ENCODE results near the gene GATAD1. TPM values are rescaled to one million over a fixed set of nuclear protein-coding genes. Genes with fewer than 3 reads are reported as not detected.

GATAD1 gene
- total and polyA plus RNA-seq, 2 donors from 2014 or later, result 17.5 to 35.8 TPM

GRCh38 chr7:92448205-92448747 is 994 bp downstream of the GATAD1 start:
- H3K27ac ChIP-seq (ENCODE audit: low read depth in 2 of 2, low read length in 2 of 2), result peak overlapping the region; percentile 87 to 93
- FAIRE-seq (no peak), DNase-seq (peak in 4 of 5 donors; percentile 49 to 81 (median 69))
- H3K4me1 ChIP-seq (ENCODE audit: control insufficient read depth in 2 of 3, insufficient read depth in 2 of 3, low read depth in 1 of 3, low read length in 3 of 3), result peaks cover 0 to 4% (median 0%) of the 10 kb centered on the region in 3 donors
- peak overlapping the region; percentile 73 to 90 (median 86) for H3K4me3 ChIP-seq (ENCODE audit: low read length in 3 of 3)
- H3K27me3 ChIP-seq (ENCODE audit: control insufficient read depth, insufficient read depth, low read length), result no peaks in the 10 kb centered on the region
- H3K9me3 ChIP-seq (ENCODE audit: control insufficient read depth in 2 of 3, insufficient read depth in 1 of 3, low read length in 3 of 3), result no peaks in the 10 kb centered on the region
- peak overlapping the region; percentile 76 to 84 (median 77) for H3K9ac ChIP-seq (ENCODE audit: low read length in 3 of 3)
- intact Hi-C loops (cut with DNase I), result no loop called here
- peaks cover 17 to 29% (median 18%) of the 10 kb centered on the region in 3 donors for H3K36me3 ChIP-seq (ENCODE audit: control insufficient read depth in 2 of 3, insufficient read depth in 3 of 3, low read length in 3 of 3)
- peak; percentile 39 for TF ChIP-seq CTCF (IDR thresholded peaks at IDR 0.05; ENCODE audit: borderline replicate concordance, extremely low read depth, insufficient read depth)

GRCh38 chr7:92451645-92452044 is 4.4 kb downstream of the GATAD1 start:
- FAIRE-seq, result no peak
- intact Hi-C loops (cut with DNase I), result no loop called here
- H3K27ac ChIP-seq (ENCODE audit: low read depth in 2 of 2, low read length in 2 of 2), result no peak overlapping the region
- no peaks in the 10 kb centered on the region for H3K9me3 ChIP-seq (ENCODE audit: control insufficient read depth in 2 of 3, insufficient read depth in 1 of 3, low read length in 3 of 3)
- H3K9ac ChIP-seq (ENCODE audit: low read length in 3 of 3), result no peak overlapping the region
- DNase-seq, result no peak
- peaks cover 26 to 47% (median 36%) of the 10 kb centered on the region in 3 donors for H3K36me3 ChIP-seq (ENCODE audit: control insufficient read depth in 2 of 3, insufficient read depth in 3 of 3, low read length in 3 of 3)
- peaks cover 0 to 4% (median 0%) of the 10 kb centered on the region in 3 donors for H3K4me1 ChIP-seq (ENCODE audit: control insufficient read depth in 2 of 3, insufficient read depth in 2 of 3, low read depth in 1 of 3, low read length in 3 of 3)
- no peak overlapping the region for H3K4me3 ChIP-seq (ENCODE audit: low read length in 3 of 3)
- no peaks in the 10 kb centered on the region for H3K27me3 ChIP-seq (ENCODE audit: control insufficient read depth, insufficient read depth, low read length)
- no peak for TF ChIP-seq CTCF (IDR thresholded peaks at IDR 0.05; ENCODE audit: borderline replicate concordance, extremely low read depth, insufficient read depth)

- intact Hi-C loops (cut with DNase I), result no loop called here
- no peak for FAIRE-seq
- H3K27ac ChIP-seq (ENCODE audit: low read depth in 2 of 2, low read length in 2 of 2), result no peak overlapping the region
- no peak for DNase-seq
- H3K36me3 ChIP-seq (ENCODE audit: control insufficient read depth in 2 of 3, insufficient read depth in 3 of 3, low read length in 3 of 3), result peaks cover 12 to 38% (median 34%) of the 10 kb centered on the region in 3 donors
- no peaks in the 10 kb centered on the region for H3K4me1 ChIP-seq (ENCODE audit: control insufficient read depth in 2 of 3, insufficient read depth in 2 of 3, low read depth in 1 of 3, low read length in 3 of 3)
- no peak overlapping the region for H3K9ac ChIP-seq (ENCODE audit: low read length in 3 of 3)
- no peak overlapping the region for H3K4me3 ChIP-seq (ENCODE audit: low read length in 3 of 3)
- no peak for TF ChIP-seq CTCF (IDR thresholded peaks at IDR 0.05; ENCODE audit: borderline replicate concordance, extremely low read depth, insufficient read depth)
- H3K27me3 ChIP-seq (ENCODE audit: control insufficient read depth, insufficient read depth, low read length), result no peaks in the 10 kb centered on the region
- no peaks in the 10 kb centered on the region for H3K9me3 ChIP-seq (ENCODE audit: control insufficient read depth in 2 of 3, insufficient read depth in 1 of 3, low read length in 3 of 3)
Observed at GRCh38 chr7:92456236-92456635, 9.0 kb downstream of the GATAD1 start.

GRCh38 chr7:92460109-92460508 is 12.8 kb downstream of the GATAD1 start:
- DNase-seq (no peak), FAIRE-seq (no peak)
- no peak for TF ChIP-seq CTCF (IDR thresholded peaks at IDR 0.05; ENCODE audit: borderline replicate concordance, extremely low read depth, insufficient read depth)
- Histone ChIP-seq H3K27ac (ENCODE audit: low read depth in 2 of 2, low read length in 2 of 2) (no peak overlapping the region), H3K36me3 (ENCODE audit: control insufficient read depth in 2 of 3, insufficient read depth in 3 of 3, low read length in 3 of 3) (peaks cover 8 to 15% (median 9%) of the 10 kb centered on the region in 3 donors), H3K9ac (ENCODE audit: low read length in 3 of 3) (no peak overlapping the region), H3K4me1 (ENCODE audit: control insufficient read depth in 2 of 3, insufficient read depth in 2 of 3, low read depth in 1 of 3, low read length in 3 of 3) (peaks cover 0 to 2% (median 0%) of the 10 kb centered on the region in 3 donors), H3K4me3 (ENCODE audit: low read length in 3 of 3) (no peak overlapping the region), H3K9me3 (ENCODE audit: control insufficient read depth in 2 of 3, insufficient read depth in 1 of 3, low read length in 3 of 3) (no peaks in the 10 kb centered on the region), H3K27me3 (ENCODE audit: control insufficient read depth, insufficient read depth, low read length) (no peaks in the 10 kb centered on the region)
- intact Hi-C loops (cut with DNase I), result no loop called here

All from kidney (tissue), 14 donors.